Measurements from ENCODE around the gene EXOSC1.

DNA sequence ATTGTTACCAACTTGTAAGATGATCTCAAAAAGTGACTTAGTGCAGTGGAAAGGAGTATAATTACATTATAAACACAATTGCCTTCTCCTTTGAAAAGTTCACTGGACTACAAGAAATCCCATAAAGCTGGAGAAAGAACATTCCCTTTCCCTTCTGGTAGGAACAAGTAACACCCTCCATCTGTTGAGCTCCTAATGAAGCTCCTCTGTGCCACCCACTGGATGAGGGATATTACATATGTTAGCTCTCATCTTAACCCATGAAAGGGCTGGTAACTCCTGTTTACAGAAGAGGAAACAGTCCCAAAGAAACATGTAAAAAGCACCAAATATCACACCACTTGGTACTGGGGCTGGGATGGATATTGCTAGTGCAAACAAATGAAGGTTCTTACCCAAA is 11.8 kb downstream of the EXOSC1 start:
- TF ChIP-seq, protein P1, sequence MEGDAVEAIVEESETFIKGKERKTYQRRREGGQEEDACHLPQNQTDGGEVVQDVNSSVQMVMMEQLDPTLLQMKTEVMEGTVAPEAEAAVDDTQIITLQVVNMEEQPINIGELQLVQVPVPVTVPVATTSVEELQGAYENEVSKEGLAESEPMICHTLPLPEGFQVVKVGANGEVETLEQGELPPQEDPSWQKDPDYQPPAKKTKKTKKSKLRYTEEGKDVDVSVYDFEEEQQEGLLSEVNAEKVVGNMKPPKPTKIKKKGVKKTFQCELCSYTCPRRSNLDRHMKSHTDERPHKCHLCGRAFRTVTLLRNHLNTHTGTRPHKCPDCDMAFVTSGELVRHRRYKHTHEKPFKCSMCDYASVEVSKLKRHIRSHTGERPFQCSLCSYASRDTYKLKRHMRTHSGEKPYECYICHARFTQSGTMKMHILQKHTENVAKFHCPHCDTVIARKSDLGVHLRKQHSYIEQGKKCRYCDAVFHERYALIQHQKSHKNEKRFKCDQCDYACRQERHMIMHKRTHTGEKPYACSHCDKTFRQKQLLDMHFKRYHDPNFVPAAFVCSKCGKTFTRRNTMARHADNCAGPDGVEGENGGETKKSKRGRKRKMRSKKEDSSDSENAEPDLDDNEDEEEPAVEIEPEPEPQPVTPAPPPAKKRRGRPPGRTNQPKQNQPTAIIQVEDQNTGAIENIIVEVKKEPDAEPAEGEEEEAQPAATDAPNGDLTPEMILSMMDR (conservative IDR thresholded peaks at IDR 0.05), result no peak
- no peak for TF ChIP-seq EZH2 (IDR thresholded peaks at IDR 0.05; ENCODE audit: low read depth)

All from PC-9 (cell line).